K562 (cell line): Measurements from ENCODE around the gene RHO. TPM values are rescaled to one million over a fixed set of nuclear protein-coding genes. Genes with fewer than 3 reads are reported as not detected.

ENCODE experiments used
- ATAC-seq: fragments of 200-7000 bp; cut with Tn5 transposase; 3 replicates; pipeline ENCODE4 v1.9.1; 2020; ENCODE audit warnings: moderate library complexity
- BruUV-seq: library from RNA; stranded (reverse); fragments of 400-500 nt; replicated peaks from 2 replicates; lab custom pipeline; 2021; lab: Mats Ljungman, UMichigan
- CTCF ChIA-PET: fragments of 300-600 bp; formaldehyde crosslinking; extraction: SDS; loops from one replicate; lab custom pipeline; 2021; ENCODE audit warnings: low intra/inter-chr PET ratio; lab: Yijun Ruan, JAX
- POLR2A ChIA-PET: fragments of 300-600, 350-650 bp; sonication (Branson Sonifier 250); formaldehyde crosslinking; extraction: SDS; loops from one replicate; lab custom pipeline; 2021; ENCODE audit warnings: antibody characterized with exemption, inconsistent platforms; lab: Yijun Ruan, JAX
- DNase-seq, 4 experiments: peaks; one replicate each; pipeline versions ENCODE4 v3.0.0 to v3.0.0-alpha.2; 2011 to 2018; ENCODE audit warnings: low spot score in 3 of 4, mixed read lengths in 3 of 4; ENCODE audit errors: extremely low read depth in 1 of 4
- FAIRE-seq: peaks from 2 replicates; lab custom pipeline; 2011; peaks lifted over from hg19 to GRCh38; lab: Jason Lieb, UNC
- H2AFZ ChIP-seq: 2 replicates; pipeline ENCODE4 v1.6.0; 2011; ENCODE audit warnings: low read depth, low read length, control low read depth, inconsistent platforms
- H3K27ac ChIP-seq: fragments of 200-600 bp; 3 replicates; pipeline ENCODE4 v1.8.0; 2011; ENCODE audit warnings: low read depth, mild to moderate bottlenecking, control low read depth, inconsistent platforms, low read length, moderate library complexity, mixed read lengths; ENCODE audit errors: extremely low read depth
- H3K27me3 ChIP-seq, 2 experiments: fragments of 300-600 bp in 1 of 2; 2 replicates in 1 of 2; 3 replicates in 1 of 2; pipeline versions ENCODE4 v1.6.0 to v1.8.0; 2011; ENCODE audit warnings: inconsistent platforms in 2 of 2, low read length in 2 of 2, mild to moderate bottlenecking in 1 of 2, mixed read lengths in 1 of 2, moderate library complexity in 1 of 2; ENCODE audit not compliant: control insufficient read depth in 2 of 2, insufficient read depth in 2 of 2
- H3K36me3 ChIP-seq: fragments of 300-600 bp; 3 replicates; pipeline ENCODE4 v1.8.0; 2011; ENCODE audit warnings: mild to moderate bottlenecking, low read length, inconsistent platforms; ENCODE audit not compliant: control insufficient read depth, insufficient read depth
- H3K4me1 ChIP-seq, 2 experiments: fragments of 200-600 bp in 1 of 2; replicated peaks in 1 of 2; 2 replicates in 1 of 2; 3 replicates in 1 of 2; pipeline versions ENCODE4 v1.5.1 to v1.8.0; 2011; ENCODE audit warnings: inconsistent platforms in 2 of 2, low read length in 2 of 2, mild to moderate bottlenecking in 1 of 2, mixed read lengths in 1 of 2, moderate library complexity in 1 of 2; ENCODE audit not compliant: control insufficient read depth in 2 of 2, insufficient read depth in 2 of 2
- H3K4me2 ChIP-seq: 2 replicates; pipeline ENCODE4 v1.6.1; 2011; ENCODE audit warnings: low read length, control low read depth, inconsistent platforms, mixed read lengths; ENCODE audit not compliant: insufficient read depth
- H3K4me3 ChIP-seq: fragments of 200-600 bp; sonication (generic), shearing (Covaris generic); 2 replicates; pipeline ENCODE4 v1.5.1; 2016; ENCODE audit warnings: control low read depth, inconsistent platforms
- H3K79me2 ChIP-seq: fragments of 200-600 bp; 3 replicates; pipeline ENCODE4 v1.8.0; 2011; ENCODE audit warnings: low read length, inconsistent platforms; ENCODE audit not compliant: control insufficient read depth, insufficient read depth
- H3K9ac ChIP-seq, 2 experiments: 2 replicates each; pipeline versions ENCODE4 v1.6.0 to v1.6.1; 2011; ENCODE audit warnings: low read depth in 2 of 2, low read length in 2 of 2, control low read depth in 1 of 2, inconsistent platforms in 1 of 2, mild to moderate bottlenecking in 1 of 2, mixed read lengths in 1 of 2; ENCODE audit not compliant: insufficient read depth in 1 of 2
- H3K9me1 ChIP-seq: one replicate; pipeline ENCODE4 v1.6.0; 2011; ENCODE audit warnings: inconsistent platforms, mild to moderate bottlenecking, low read length, moderate library complexity; ENCODE audit not compliant: control insufficient read depth, insufficient read depth
- H3K9me3 ChIP-seq: replicated peaks from 2 replicates; pipeline ENCODE4 v1.5.1; 2011; ENCODE audit warnings: low read depth, low read length, inconsistent platforms; ENCODE audit not compliant: control insufficient read depth, insufficient read depth
- H4K20me1 ChIP-seq: replicated peaks from 2 replicates; pipeline ENCODE4 v1.6.1; 2011; ENCODE audit warnings: low read length, inconsistent platforms, mixed read lengths; ENCODE audit not compliant: control insufficient read depth, insufficient read depth
- CREM ChIP-seq: IDR thresholded peaks from 2 replicates; pipeline ENCODE4 v1.6.1; 2014; ENCODE audit warnings: antibody characterized with exemption, low read depth
- FOXJ3 ChIP-seq: sonication (generic); formaldehyde crosslinking; IDR thresholded peaks from 2 replicates; pipeline ENCODE4 v1.4.0; 2020; ENCODE audit warnings: mild to moderate bottlenecking, missing genetic modification reagents
- KDM4B ChIP-seq, 2 experiments: fragments of 450-650 bp in 1 of 2; sonication (generic) in 1 of 2; IDR thresholded peaks; 2 replicates each; pipeline ENCODE4 v1.6.1; 2016 to 2017; ENCODE audit warnings: borderline replicate concordance in 2 of 2, antibody characterized with exemption in 1 of 2, low read depth in 1 of 2, mild to moderate bottlenecking in 1 of 2
- POLR2H ChIP-seq: IDR thresholded peaks from 2 replicates; pipeline ENCODE4 v1.6.1; 2016; ENCODE audit warnings: missing genetic modification characterization, low read depth, mild to moderate bottlenecking, control low read depth, missing compliant biosample characterization, moderate library complexity
- RBM17 ChIP-seq: fragments of 200-400 bp; formaldehyde crosslinking; IDR thresholded peaks from 2 replicates; pipeline ENCODE4 v1.6.1; 2017; ENCODE audit warnings: low read depth, mild to moderate bottlenecking, low read length, borderline replicate concordance
- TRIM24 ChIP-seq, 2 experiments: fragments of 450-650 bp; IDR thresholded peaks; 2 replicates each; pipeline ENCODE4 v1.6.1; 2016
- ZNF217 ChIP-seq: sonication (generic); formaldehyde crosslinking; IDR thresholded peaks from 2 replicates; pipeline ENCODE4 v1.8.0; 2022; ENCODE audit warnings: mild to moderate bottlenecking, missing genetic modification reagents
- ZNF444 ChIP-seq: fragments of 250-450 bp; sonication (Bioruptor Pico); IDR thresholded peaks from 2 replicates; pipeline ENCODE4 v1.4.0; 2020; ENCODE audit warnings: mild to moderate bottlenecking, moderate library complexity
- ZNF780A ChIP-seq: fragments of 250-450 bp; sonication (Bioruptor Pico); IDR thresholded peaks from 2 replicates; pipeline ENCODE4 v1.5.0; 2021; ENCODE audit warnings: mild to moderate bottlenecking
- WGBS: fragments of 100-300 bp; shearing (Covaris generic); methylation state at CpG from one replicate; pipeline ENCODE4 v1.1.6; 2016; ENCODE audit warnings: low coverage, mixed read lengths; ENCODE audit not compliant: insufficient coverage; ENCODE audit errors: missing lambda C conversion rate; 5-methylcytosine and 5-hydroxymethylcytosine counted together
- in situ Hi-C: fragments of 300-500 bp; cut with MboI; formaldehyde crosslinking; loops from 4 replicates; pipeline ENCODE4 v1.15.0; 2018; ENCODE audit warnings: inconsistent platforms, mixed read lengths
- intact Hi-C: fragments of 100-400 bp; cut with micrococcal nuclease; formaldehyde crosslinking; loops from 2 replicates; pipeline ENCODE4 v1.14.2; 2022
- polyA plus RNA-seq, 8 experiments: library from polyadenylated mRNA; depleted of rRNA in 4 of 8; stranded (reverse) in 5 of 8; unstranded in 3 of 8; fragments of >200 nt; fragmentation: Nextera tagmentation in 2 of 8; fragmentation: Illumina TruSeq in 1 of 8; extraction: Ambion mirVana in 2 of 8; extraction: Trizol in 1 of 8; gene quantifications; 2 replicates each; pipeline versions ENCODE4 v1.2.1 to v1.2.3, GENCODE V29; 2011 to 2014; ENCODE audit warnings: inconsistent platforms in 1 of 8, missing spikeins in 1 of 8
- total RNA-seq, 7 experiments: library from RNA; depleted of rRNA in 6 of 7; stranded (reverse); fragments of >200 nt in 6 of 7; fragmentation: Illumina TruSeq in 2 of 7; extraction: Trizol in 2 of 7; gene quantifications; 2 replicates each; pipeline versions ENCODE4 v1.2.1 to v1.2.3, GENCODE V29; 2011 to 2021; ENCODE audit warnings: low replicate concordance in 1 of 7
- TF ChIP-seq, protein P1 (sequence below), 3 experiments: fragments of 200-800 bp in 1 of 3; sonication (Bioruptor generic) in 1 of 3; sonication (generic) in 1 of 3; formaldehyde crosslinking in 1 of 3; IDR thresholded peaks; 2 replicates each; pipeline versions ENCODE4 v1.6.1 to v1.8.0; 2016 to 2022; ENCODE audit warnings: mild to moderate bottlenecking in 2 of 3, missing compliant biosample characterization in 2 of 3, missing genetic modification characterization in 2 of 3, missing genetic modification reagents in 1 of 3
- TF ChIP-seq, protein P2 (sequence below): fragments of 250-450 bp; sonication (Bioruptor Pico); IDR thresholded peaks from 2 replicates; pipeline ENCODE4 v1.5.0; 2021; ENCODE audit warnings: mild to moderate bottlenecking, moderate library complexity
- TF ChIP-seq, protein P3 (sequence below): fragments of 450-650 bp; IDR thresholded peaks from 2 replicates; pipeline ENCODE4 v1.6.1; 2017; ENCODE audit warnings: antibody characterized with exemption

The RHO gene
- total and polyA plus RNA-seq, 9 of the 15 experiments (the other 6 are each of a cell fraction or from before 2014, with no cell fraction given), result not detected

DNA sequence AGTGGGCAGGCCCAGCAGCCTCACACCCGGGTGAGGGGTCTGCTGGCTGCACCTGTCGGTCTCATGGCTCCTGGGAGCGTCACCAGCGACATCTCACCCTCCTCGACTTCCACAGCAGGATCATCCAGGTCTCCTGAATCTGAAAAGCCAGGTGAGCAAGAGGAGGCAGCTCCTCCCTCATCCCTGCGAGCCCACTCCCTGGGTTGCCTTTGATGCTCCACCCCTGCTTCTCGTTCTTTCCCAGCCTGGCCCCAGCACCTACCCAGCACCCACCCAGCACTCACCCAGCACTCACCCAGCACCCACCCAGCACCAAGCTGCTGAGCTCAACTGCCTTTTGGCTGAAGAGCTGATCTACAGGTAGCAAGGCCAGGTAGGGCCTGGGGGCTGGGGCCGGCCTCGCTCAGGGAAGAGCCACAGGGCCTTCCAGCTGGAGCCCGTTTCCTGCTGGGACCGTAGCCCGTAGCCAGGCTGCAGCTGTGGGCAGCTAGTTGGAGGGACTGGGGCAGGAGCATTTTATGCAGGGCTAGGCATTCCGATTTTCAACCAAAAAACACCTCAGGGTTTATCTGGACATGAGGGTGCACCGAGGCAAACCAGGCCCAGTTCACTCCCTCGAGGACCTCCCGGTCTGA, 14.8 kb downstream of the RHO start, which contains the start of gene H1-8:
TSS of gene H1-8 (plus strand) at position 20 of the 635 bp plus-strand sequence. CDS start at position 64, 44 bp downstream.
- WGBS, result 43% methylated on average over 13 of the region's 16 CpGs
- H3K9me1 ChIP-seq, result no peaks in the 10 kb centered on the region
- no peaks in the 10 kb centered on the region; a peak in 1 of 5 replicates for H3K27me3 ChIP-seq
- no peaks in the 10 kb centered on the region for H3K79me2 ChIP-seq
- H3K27ac ChIP-seq, result no peak within 1 kb of the TSS
- H2AFZ ChIP-seq, result peak within 1 kb of the TSS; percentile 22
- H3K9me3 ChIP-seq, result no peaks in the 10 kb centered on the region
- ChIA-PET POLR2A (interaction anchor here (0.7 to 1.5 kb wide), 2 partner anchors 11 to 71 kb away, joined by 3 read pairs; no protein-coding TSS in a partner anchor), CTCF (no interaction called here)
- H3K36me3 ChIP-seq, result no peaks in the 10 kb centered on the region
- ATAC-seq (no peak), FAIRE-seq (no peak), DNase-seq (no peak)
- no peak within 1 kb of the TSS for H3K4me2 ChIP-seq
- no peak within 1 kb of the TSS for H3K4me3 ChIP-seq
- peak within 1 kb of the TSS in 1 of 2 experiments; percentile 26; a peak in 2 of 4 replicates for H3K9ac ChIP-seq
- BruUV-seq, result no TSS peak
- in situ Hi-C loops, result no loop called here
- no peaks in the 10 kb centered on the region for H4K20me1 ChIP-seq
- H3K4me1 ChIP-seq, result peaks cover 0 to 16% of the 10 kb centered on the region in 2 experiments; a peak in 2 of 5 replicates
- intact Hi-C loops, result no loop called here
- TF ChIP-seq FOXJ3 (CRISPR knock-in tag), result no peak
- TF ChIP-seq ZNF444 (CRISPR knock-in tag), result no peak
- no peak for TF ChIP-seq RBM17
- TF ChIP-seq, protein P1, sequence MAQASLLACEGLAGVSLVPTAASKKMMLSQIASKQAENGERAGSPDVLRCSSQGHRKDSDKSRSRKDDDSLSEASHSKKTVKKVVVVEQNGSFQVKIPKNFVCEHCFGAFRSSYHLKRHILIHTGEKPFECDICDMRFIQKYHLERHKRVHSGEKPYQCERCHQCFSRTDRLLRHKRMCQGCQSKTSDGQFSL (CRISPR knock-in tag; IDR thresholded peaks at IDR 0.05), result no peak
- TF ChIP-seq, protein P1 (tag; IDR thresholded peaks at IDR 0.05), result no peak
- TF ChIP-seq, protein P2, sequence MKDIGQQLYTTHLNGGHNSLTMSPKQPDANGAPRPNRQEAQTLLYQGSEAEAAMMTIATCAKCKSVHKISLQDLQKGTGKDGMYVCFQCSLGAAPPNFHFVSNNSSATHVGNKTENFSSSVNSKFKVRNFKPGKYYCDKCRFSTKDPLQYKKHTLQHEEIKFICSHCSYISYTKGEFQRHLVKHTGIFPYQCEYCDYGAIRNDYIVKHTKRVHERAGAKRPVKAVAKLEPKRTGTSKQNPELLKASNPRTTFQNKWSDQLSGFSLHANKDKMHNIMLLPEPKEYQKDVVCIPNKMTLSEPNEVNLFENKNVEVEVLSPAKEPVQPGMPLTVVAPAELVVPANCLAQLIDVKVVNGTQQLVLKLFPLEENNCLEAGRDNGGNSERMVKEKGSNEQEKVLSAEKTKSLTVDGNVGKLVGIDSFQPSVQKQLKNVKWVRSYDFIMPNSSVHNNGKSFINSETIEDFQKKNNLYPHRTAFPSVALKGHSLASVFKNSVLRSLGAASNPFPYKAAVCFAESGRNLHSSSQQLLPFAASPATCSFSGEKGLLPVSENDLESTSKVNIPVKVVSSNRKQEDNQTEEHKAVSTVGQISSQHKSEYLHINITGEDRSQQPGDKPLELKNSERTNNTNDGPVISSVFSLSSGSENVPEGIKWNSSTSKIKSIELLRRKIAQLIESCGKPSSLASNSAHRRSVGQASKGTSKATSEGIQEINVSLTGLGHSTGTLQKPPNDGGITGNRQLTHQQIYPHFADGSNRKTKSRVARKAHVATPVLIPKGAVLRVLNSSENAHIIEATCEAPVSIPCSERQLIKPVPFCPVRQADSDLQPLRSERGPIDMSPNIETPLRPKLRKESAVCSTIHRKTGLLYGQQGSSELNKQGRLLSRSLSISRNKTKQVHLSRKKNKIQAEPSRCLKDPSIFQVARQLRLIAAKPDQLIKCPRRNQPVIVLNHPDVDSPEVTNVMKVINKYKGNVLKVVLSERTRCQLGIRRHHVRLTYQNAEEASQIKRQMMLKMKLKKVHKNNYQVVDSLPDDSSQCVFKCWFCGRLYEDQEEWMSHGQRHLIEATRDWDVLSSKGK, result no peak
- no peak for TF ChIP-seq ZNF217
- TF ChIP-seq KDM4B (IDR thresholded peaks at IDR 0.05; ENCODE audit: borderline replicate concordance in 2 of 2, low read depth in 1 of 2), result no peak
- no peak for TF ChIP-seq TRIM24 (IDR thresholded peaks at IDR 0.05)
- no peak for TF ChIP-seq ZNF780A (CRISPR knock-in tag)
- TF ChIP-seq CREM, result no peak
- TF ChIP-seq, protein P3, sequence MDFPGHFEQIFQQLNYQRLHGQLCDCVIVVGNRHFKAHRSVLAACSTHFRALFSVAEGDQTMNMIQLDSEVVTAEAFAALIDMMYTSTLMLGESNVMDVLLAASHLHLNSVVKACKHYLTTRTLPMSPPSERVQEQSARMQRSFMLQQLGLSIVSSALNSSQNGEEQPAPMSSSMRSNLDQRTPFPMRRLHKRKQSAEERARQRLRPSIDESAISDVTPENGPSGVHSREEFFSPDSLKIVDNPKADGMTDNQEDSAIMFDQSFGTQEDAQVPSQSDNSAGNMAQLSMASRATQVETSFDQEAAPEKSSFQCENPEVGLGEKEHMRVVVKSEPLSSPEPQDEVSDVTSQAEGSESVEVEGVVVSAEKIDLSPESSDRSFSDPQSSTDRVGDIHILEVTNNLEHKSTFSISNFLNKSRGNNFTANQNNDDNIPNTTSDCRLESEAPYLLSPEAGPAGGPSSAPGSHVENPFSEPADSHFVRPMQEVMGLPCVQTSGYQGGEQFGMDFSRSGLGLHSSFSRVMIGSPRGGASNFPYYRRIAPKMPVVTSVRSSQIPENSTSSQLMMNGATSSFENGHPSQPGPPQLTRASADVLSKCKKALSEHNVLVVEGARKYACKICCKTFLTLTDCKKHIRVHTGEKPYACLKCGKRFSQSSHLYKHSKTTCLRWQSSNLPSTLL, result no peak
- no peak for TF ChIP-seq POLR2H (tag)
